ENCODE measurements around the gene MASP1.
A peak's percentile ranks its signal among the peaks of the same experiment; 100 is the strongest.

The MASP1 gene

GRCh38 chr3:187276397-187277128, 15.0 kb downstream of the MASP1 start:
- WGBS (ENCODE audit: extremely low coverage, insufficient coverage, low lambda C conversion rate): no CpG with 5 or more reads among the region's 7 CpGs
- Histone ChIP-seq H3K4me2 (ENCODE audit: low read length) (no peak overlapping the region), H4K8ac (ENCODE audit: low read depth, low read length) (no peak overlapping the region), H3K56ac (ENCODE audit: low read length) (no peak overlapping the region), H3K9ac (ENCODE audit: low read length) (no peak overlapping the region), H3K23ac (ENCODE audit: low read length) (no peak overlapping the region), H2BK5ac (ENCODE audit: low read length) (no peak overlapping the region), H2BK15ac (replicated peaks; ENCODE audit: low read depth) (no peak overlapping the region), H3K4me3 (ENCODE audit: low read length) (no peak overlapping the region), H3K36me3 (ENCODE audit: control insufficient read depth, insufficient read depth, low read length) (no peaks in the 10 kb centered on the region), H3K27me3 (ENCODE audit: insufficient read depth, low read length, poor library complexity) (no peaks in the 10 kb centered on the region), H3K79me2 (ENCODE audit: control insufficient read depth, insufficient read depth, low read length) (no peaks in the 10 kb centered on the region), H3K27ac (ENCODE audit: low read depth, low read length) (no peak overlapping the region), H3K4ac (ENCODE audit: low read depth, low read length) (no peak overlapping the region), H2BK120ac (ENCODE audit: low read depth, low read length) (no peak overlapping the region), H3K79me1 (ENCODE audit: low read length) (no peaks in the 10 kb centered on the region), H3K18ac (ENCODE audit: low read length) (no peak overlapping the region), H4K5ac (ENCODE audit: low read length) (no peak overlapping the region), H2AK5ac (ENCODE audit: low read length) (no peak overlapping the region), H3K4me1 (ENCODE audit: control insufficient read depth, low read depth, low read length) (peaks cover 10% of the 10 kb centered on the region)
- DNase-seq: no peak

- no CpG with 5 or more reads among the region's 5 CpGs for WGBS (ENCODE audit: extremely low coverage, insufficient coverage, low lambda C conversion rate)
- no peaks in the 10 kb centered on the region for H3K36me3 ChIP-seq (ENCODE audit: control insufficient read depth, insufficient read depth, low read length)
- no peak overlapping the region for H3K27ac ChIP-seq (ENCODE audit: low read depth, low read length)
Observed at GRCh38 chr3:187274977-187275338, 16.6 kb downstream of the MASP1 start.

GRCh38 chr3:187274315-187274976, 17.1 kb downstream of the MASP1 start:
- Histone ChIP-seq H4K8ac (ENCODE audit: low read depth, low read length) (no peak overlapping the region), H4K5ac (ENCODE audit: low read length) (no peak overlapping the region), H3K79me1 (ENCODE audit: low read length) (no peaks in the 10 kb centered on the region), H3K4ac (ENCODE audit: low read depth, low read length) (peak overlapping the region; percentile 84), H2BK5ac (ENCODE audit: low read length) (no peak overlapping the region), H3K18ac (ENCODE audit: low read length) (peak overlapping the region; percentile 62), H2BK15ac (replicated peaks; ENCODE audit: low read depth) (no peak overlapping the region), H3K4me2 (ENCODE audit: low read length) (no peak overlapping the region), H3K23ac (ENCODE audit: low read length) (peak overlapping the region; percentile 3), H3K27ac (ENCODE audit: low read depth, low read length) (no peak overlapping the region), H3K27me3 (ENCODE audit: insufficient read depth, low read length, poor library complexity) (no peaks in the 10 kb centered on the region), H3K4me1 (ENCODE audit: control insufficient read depth, low read depth, low read length) (peaks cover 10% of the 10 kb centered on the region), H2AK5ac (ENCODE audit: low read length) (peak overlapping the region; percentile 2), H3K56ac (ENCODE audit: low read length) (no peak overlapping the region), H3K4me3 (ENCODE audit: low read length) (no peak overlapping the region), H3K79me2 (ENCODE audit: control insufficient read depth, insufficient read depth, low read length) (no peaks in the 10 kb centered on the region), H2BK120ac (ENCODE audit: low read depth, low read length) (no peak overlapping the region), H3K9ac (ENCODE audit: low read length) (no peak overlapping the region), H3K36me3 (ENCODE audit: control insufficient read depth, insufficient read depth, low read length) (no peaks in the 10 kb centered on the region)
- WGBS (ENCODE audit: extremely low coverage, insufficient coverage, low lambda C conversion rate): no CpG with 5 or more reads among the region's 6 CpGs
- DNase-seq: no peak

More at GRCh38 chr3:187274977-187275338, 16.6 kb downstream of the MASP1 start:
- Histone ChIP-seq H3K4me3 (ENCODE audit: low read length) (no peak overlapping the region), H3K79me2 (ENCODE audit: control insufficient read depth, insufficient read depth, low read length) (no peaks in the 10 kb centered on the region), H2BK15ac (replicated peaks; ENCODE audit: low read depth) (no peak overlapping the region), H3K4me2 (ENCODE audit: low read length) (no peak overlapping the region), H3K56ac (ENCODE audit: low read length) (peak overlapping the region; percentile 39), H3K4ac (ENCODE audit: low read depth, low read length) (peak overlapping the region; percentile 84), H2BK5ac (ENCODE audit: low read length) (no peak overlapping the region), H4K5ac (ENCODE audit: low read length) (no peak overlapping the region), H3K4me1 (ENCODE audit: control insufficient read depth, low read depth, low read length) (peaks cover 10% of the 10 kb centered on the region), H2BK120ac (ENCODE audit: low read depth, low read length) (no peak overlapping the region), H4K8ac (ENCODE audit: low read depth, low read length) (no peak overlapping the region), H3K23ac (ENCODE audit: low read length) (no peak overlapping the region), H3K18ac (ENCODE audit: low read length) (peak overlapping the region; percentile 62), H2AK5ac (ENCODE audit: low read length) (no peak overlapping the region), H3K9ac (ENCODE audit: low read length) (no peak overlapping the region), H3K79me1 (ENCODE audit: low read length) (no peaks in the 10 kb centered on the region), H3K27me3 (ENCODE audit: insufficient read depth, low read length, poor library complexity) (no peaks in the 10 kb centered on the region)
- DNase-seq: peak; percentile 93

GRCh38 chr3:187271582-187271981, 20.0 kb downstream of the MASP1 start:
- no peaks in the 10 kb centered on the region for H3K36me3 ChIP-seq (ENCODE audit: control insufficient read depth, insufficient read depth, low read length)
- peak overlapping the region; percentile 7 for H3K4ac ChIP-seq (ENCODE audit: low read depth, low read length)
- H2AK5ac ChIP-seq (ENCODE audit: low read length): no peak overlapping the region
- H3K18ac ChIP-seq (ENCODE audit: low read length): no peak overlapping the region
- H4K5ac ChIP-seq (ENCODE audit: low read length): no peak overlapping the region
- no peak overlapping the region for H2BK15ac ChIP-seq (replicated peaks; ENCODE audit: low read depth)
- H3K4me1 ChIP-seq (ENCODE audit: control insufficient read depth, low read depth, low read length): peaks cover 10% of the 10 kb centered on the region
- H4K8ac ChIP-seq (ENCODE audit: low read depth, low read length): no peak overlapping the region
- no peaks in the 10 kb centered on the region for H3K79me1 ChIP-seq (ENCODE audit: low read length)
- no peak overlapping the region for H3K4me3 ChIP-seq (ENCODE audit: low read length)
- H3K9ac ChIP-seq (ENCODE audit: low read length): no peak overlapping the region
- no peak overlapping the region for H3K4me2 ChIP-seq (ENCODE audit: low read length)
- WGBS (ENCODE audit: extremely low coverage, insufficient coverage, low lambda C conversion rate): no CpG with 5 or more reads among the region's 2 CpGs
- H3K79me2 ChIP-seq (ENCODE audit: control insufficient read depth, insufficient read depth, low read length): no peaks in the 10 kb centered on the region
- no peak overlapping the region for H3K56ac ChIP-seq (ENCODE audit: low read length)
- no peak overlapping the region for H2BK120ac ChIP-seq (ENCODE audit: low read depth, low read length)
- H3K23ac ChIP-seq (ENCODE audit: low read length): no peak overlapping the region
- no peaks in the 10 kb centered on the region for H3K27me3 ChIP-seq (ENCODE audit: insufficient read depth, low read length, poor library complexity)
- no peak overlapping the region for H2BK5ac ChIP-seq (ENCODE audit: low read length)
- no peak for DNase-seq
- H3K27ac ChIP-seq (ENCODE audit: low read depth, low read length): no peak overlapping the region

GRCh38 chr3:187269486-187269885, 22.1 kb downstream of the MASP1 start:
- Histone ChIP-seq H2BK5ac (ENCODE audit: low read length) (no peak overlapping the region), H3K4ac (ENCODE audit: low read depth, low read length) (no peak overlapping the region), H3K4me2 (ENCODE audit: low read length) (no peak overlapping the region), H3K9ac (ENCODE audit: low read length) (no peak overlapping the region), H3K23ac (ENCODE audit: low read length) (no peak overlapping the region), H4K5ac (ENCODE audit: low read length) (no peak overlapping the region), H3K27me3 (ENCODE audit: insufficient read depth, low read length, poor library complexity) (no peaks in the 10 kb centered on the region), H3K18ac (ENCODE audit: low read length) (no peak overlapping the region), H3K79me2 (ENCODE audit: control insufficient read depth, insufficient read depth, low read length) (no peaks in the 10 kb centered on the region), H4K8ac (ENCODE audit: low read depth, low read length) (no peak overlapping the region), H3K27ac (ENCODE audit: low read depth, low read length) (no peak overlapping the region), H3K36me3 (ENCODE audit: control insufficient read depth, insufficient read depth, low read length) (no peaks in the 10 kb centered on the region), H3K4me1 (ENCODE audit: control insufficient read depth, low read depth, low read length) (peaks cover 3% of the 10 kb centered on the region), H2BK15ac (replicated peaks; ENCODE audit: low read depth) (no peak overlapping the region), H2BK120ac (ENCODE audit: low read depth, low read length) (no peak overlapping the region), H2AK5ac (ENCODE audit: low read length) (no peak overlapping the region), H3K56ac (ENCODE audit: low read length) (no peak overlapping the region), H3K79me1 (ENCODE audit: low read length) (no peaks in the 10 kb centered on the region), H3K4me3 (ENCODE audit: low read length) (no peak overlapping the region)
- no peak for DNase-seq

Data from mesendoderm (in vitro differentiated cells).